Karpas-422 (cell line): ENCODE results near the gene ANKRD40. TPM values are rescaled to one million over a fixed set of nuclear protein-coding genes. Genes with fewer than 3 reads are reported as not detected.
"Not testable (repeated sequence)": the region's sequence is repeated elsewhere in the genome, so short reads cannot be mapped to it uniquely, and the experiment has no call there.

Source experiments
- DNase-seq: peaks from one replicate; pipeline ENCODE4 v3.0.0-alpha.2; 2015
- H2AFZ ChIP-seq: fragments of 200-600 bp; sonication (generic); 2 replicates; pipeline ENCODE4 v1.6.1; 2014; ENCODE audit warnings: antibody characterized with exemption, low read length, mixed read lengths
- H3K27ac ChIP-seq: fragments of 200-600 bp; sonication (generic); 2 replicates; pipeline ENCODE4 v1.5.1; 2014; ENCODE audit warnings: mild to moderate bottlenecking, low read length, moderate library complexity
- H3K27me3 ChIP-seq: fragments of 200-600 bp; sonication (generic); 2 replicates; pipeline ENCODE4 v1.6.1; 2014; ENCODE audit warnings: low read length, mixed read lengths
- H3K36me3 ChIP-seq: fragments of 200-600 bp; sonication (generic); 2 replicates; pipeline ENCODE4 v1.6.1; 2014; ENCODE audit warnings: low read length, mixed read lengths; ENCODE audit not compliant: insufficient read depth
- H3K4me1 ChIP-seq: fragments of 200-600 bp; sonication (generic); 2 replicates; pipeline ENCODE4 v1.6.1; 2014; ENCODE audit warnings: mild to moderate bottlenecking, low read length, mixed read lengths
- H3K4me2 ChIP-seq: fragments of 200-600 bp; sonication (generic); 2 replicates; pipeline ENCODE4 v1.6.1; 2014; ENCODE audit warnings: low read length, low read depth, mild to moderate bottlenecking; ENCODE audit not compliant: poor library complexity, severe bottlenecking
- H3K4me3 ChIP-seq: fragments of 200-600 bp; sonication (generic); 2 replicates; pipeline ENCODE4 v1.5.1; 2014; ENCODE audit warnings: mild to moderate bottlenecking, antibody characterized with exemption, low read length, mixed read lengths
- H3K79me2 ChIP-seq: fragments of 200-600 bp; sonication (generic); 2 replicates; pipeline ENCODE4 v1.6.1; 2014; ENCODE audit warnings: mild to moderate bottlenecking, low read length, mixed read lengths
- H3K9ac ChIP-seq: fragments of 200-600 bp; sonication (generic); 2 replicates; pipeline ENCODE4 v1.6.0; 2014; ENCODE audit warnings: low read length
- H3K9me2 ChIP-seq: fragments of 200-600 bp; sonication (generic), shearing (Covaris generic); replicated peaks from 2 replicates; pipeline ENCODE4 v1.6.0; 2014; ENCODE audit warnings: mild to moderate bottlenecking, low read length, moderate library complexity; ENCODE audit not compliant: insufficient read depth
- H3K9me3 ChIP-seq: fragments of 300-700, 200-600 bp; sonication (generic); 2 replicates; pipeline ENCODE4 v1.6.1; 2014; ENCODE audit warnings: low read length, mixed read lengths
- H4K20me1 ChIP-seq: fragments of 200-600 bp; sonication (generic); 2 replicates; pipeline ENCODE4 v1.6.1; 2014; ENCODE audit warnings: mild to moderate bottlenecking, antibody characterized with exemption, low read length, low read depth; ENCODE audit not compliant: insufficient read depth
- total RNA-seq: library from RNA; depleted of rRNA; stranded (reverse); fragments of >200 nt; shearing (Covaris generic); gene quantifications from 2 replicates; pipeline ENCODE4 v1.2.3, GENCODE V29; 2014; ENCODE audit warnings: low replicate concordance

Gene ANKRD40
- total RNA-seq, 1 experiment from 2014 or later = 34.1 TPM

DNA sequence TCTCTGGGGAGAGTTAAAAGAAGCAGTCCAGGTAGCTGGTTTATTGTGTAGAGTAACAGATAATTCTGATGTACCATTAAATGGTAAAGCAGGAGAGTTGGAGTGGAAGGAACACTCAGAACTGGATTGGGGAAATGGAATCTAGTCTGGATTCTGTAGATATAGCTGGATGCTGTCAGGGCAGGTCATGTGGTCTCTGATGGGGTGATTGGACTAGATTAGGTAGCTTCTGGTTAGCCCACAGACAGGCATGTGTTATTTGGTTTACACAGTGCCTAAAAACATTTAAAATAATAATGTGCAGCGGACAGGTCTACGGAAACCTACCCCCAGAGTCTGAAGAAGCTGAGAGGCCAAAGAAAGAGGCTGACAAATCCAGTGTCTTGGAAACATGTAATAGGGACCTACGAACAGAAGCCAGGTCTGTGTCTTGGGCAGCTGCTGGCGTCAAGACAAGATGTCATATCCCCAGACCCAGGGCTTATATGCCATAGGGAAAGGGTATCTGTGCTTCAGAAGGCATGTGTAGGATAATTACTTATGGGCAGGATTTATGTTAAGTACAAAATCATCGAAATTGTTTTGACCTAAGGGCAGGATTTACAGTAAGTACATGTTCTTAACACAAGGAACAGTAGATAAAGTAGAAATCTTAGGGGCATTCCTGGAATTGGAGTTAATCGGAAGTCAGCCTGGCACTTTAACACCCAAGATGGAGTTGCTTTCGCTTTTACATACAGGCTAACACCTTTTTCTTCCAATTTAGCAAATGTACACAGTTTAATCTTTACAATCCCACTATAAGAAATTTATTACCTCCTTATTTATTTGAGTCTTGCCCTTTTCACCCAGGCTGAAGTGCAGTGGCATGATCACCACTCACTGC is 24.1 kb upstream of the ANKRD40 start:
- Histone ChIP-seq H3K9ac (no peak overlapping the region), H3K4me1 (peaks cover 4% of the 10 kb centered on the region)

DNA sequence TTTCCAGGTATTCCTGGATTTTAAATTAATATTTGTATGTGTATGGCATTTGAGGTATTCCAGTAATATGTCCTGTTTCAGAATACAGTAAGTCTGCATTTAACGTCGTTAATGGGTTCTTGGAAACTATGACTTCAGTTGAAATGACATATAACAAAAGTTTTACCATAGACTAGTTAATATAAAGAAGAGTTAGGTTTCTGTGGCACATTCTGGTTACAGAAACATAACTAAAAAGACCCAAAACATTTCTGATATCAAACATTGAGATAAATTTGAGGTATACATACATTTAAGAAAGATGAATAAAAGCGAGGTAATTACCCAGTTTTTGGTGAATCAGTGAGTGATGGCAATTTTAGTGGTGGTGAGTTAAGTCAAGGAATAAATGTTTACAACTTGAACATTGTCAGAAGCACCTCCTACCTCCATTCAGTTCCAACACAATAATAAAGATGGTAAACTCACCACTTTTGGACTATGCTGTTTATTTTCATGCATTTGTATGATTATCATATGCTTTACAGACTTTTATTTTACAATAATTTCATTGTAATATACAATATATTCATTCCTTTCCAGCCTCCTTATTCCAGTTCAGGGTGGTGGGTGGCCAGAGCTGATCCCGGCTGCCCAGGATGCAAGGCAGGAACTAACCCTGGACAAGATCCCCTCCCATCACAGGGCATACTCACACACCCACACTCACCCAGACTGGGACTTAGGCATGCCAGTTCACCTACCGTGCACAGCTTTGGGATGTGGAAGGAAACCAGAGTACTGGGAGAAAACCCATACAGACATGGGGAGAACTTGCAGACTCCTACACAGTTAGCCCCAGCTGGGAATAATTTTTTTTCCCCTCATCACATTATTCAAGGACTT is 21.4 kb upstream of the ANKRD40 start:
- H3K4me3 ChIP-seq = no peak overlapping the region
- H3K9me2 ChIP-seq = no peaks in the 10 kb centered on the region
- no peak overlapping the region for H2AFZ ChIP-seq
- no peak overlapping the region for H3K9ac ChIP-seq
- H3K79me2 ChIP-seq = peaks cover 99% of the 10 kb centered on the region
- peaks cover 13% of the 10 kb centered on the region for H3K36me3 ChIP-seq
- no peak overlapping the region for H3K27ac ChIP-seq
- no peaks in the 10 kb centered on the region for H3K27me3 ChIP-seq
- DNase-seq = no peak
- no peak overlapping the region for H3K4me2 ChIP-seq
- no peaks in the 10 kb centered on the region for H3K9me3 ChIP-seq
- H4K20me1 ChIP-seq = peaks cover 86% of the 10 kb centered on the region
- H3K4me1 ChIP-seq = peaks cover 7% of the 10 kb centered on the region

More for the DNA sequence above, 24.1 kb upstream of the ANKRD40 start:
- Histone ChIP-seq H3K79me2 (peaks cover 99% of the 10 kb centered on the region), H3K4me3 (no peak overlapping the region), H3K9me2 (no peaks in the 10 kb centered on the region), H3K27me3 (no peaks in the 10 kb centered on the region), H3K36me3 (peaks cover 9% of the 10 kb centered on the region), H3K27ac (no peak overlapping the region), H3K4me2 (no peak overlapping the region), H3K9me3 (no peaks in the 10 kb centered on the region), H4K20me1 (peaks cover 82% of the 10 kb centered on the region), H2AFZ (no peak overlapping the region)
- DNase-seq = no peak

DNA sequence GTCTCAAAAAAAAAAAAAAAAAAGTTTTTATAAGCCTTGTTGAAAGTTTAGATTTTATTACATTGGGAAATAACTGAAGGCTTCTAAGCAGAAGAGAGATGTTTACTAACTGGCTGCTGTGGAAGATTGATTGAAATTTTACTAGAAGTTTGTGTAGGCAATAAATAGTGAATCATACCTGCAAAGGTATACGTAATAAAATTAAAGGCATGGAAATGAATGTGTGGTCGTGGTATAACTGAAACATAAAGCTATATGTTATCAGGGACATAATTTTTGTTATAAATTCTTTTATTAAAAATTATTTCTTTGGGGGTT is 20.4 kb upstream of the ANKRD40 start:
- H3K9ac ChIP-seq = no peak overlapping the region
- H3K9me3 ChIP-seq = no peaks in the 10 kb centered on the region
- no peak for DNase-seq
- H4K20me1 ChIP-seq = peaks cover 91% of the 10 kb centered on the region
- H3K9me2 ChIP-seq = no peaks in the 10 kb centered on the region
- H3K27ac ChIP-seq = no peak overlapping the region
- no peak overlapping the region for H2AFZ ChIP-seq
- H3K4me3 ChIP-seq = no peak overlapping the region
- no peaks in the 10 kb centered on the region for H3K27me3 ChIP-seq
- peaks cover 99% of the 10 kb centered on the region for H3K79me2 ChIP-seq
- H3K4me2 ChIP-seq = no peak overlapping the region
- H3K4me1 ChIP-seq = peaks cover 10% of the 10 kb centered on the region
- H3K36me3 ChIP-seq = peaks cover 23% of the 10 kb centered on the region

DNA sequence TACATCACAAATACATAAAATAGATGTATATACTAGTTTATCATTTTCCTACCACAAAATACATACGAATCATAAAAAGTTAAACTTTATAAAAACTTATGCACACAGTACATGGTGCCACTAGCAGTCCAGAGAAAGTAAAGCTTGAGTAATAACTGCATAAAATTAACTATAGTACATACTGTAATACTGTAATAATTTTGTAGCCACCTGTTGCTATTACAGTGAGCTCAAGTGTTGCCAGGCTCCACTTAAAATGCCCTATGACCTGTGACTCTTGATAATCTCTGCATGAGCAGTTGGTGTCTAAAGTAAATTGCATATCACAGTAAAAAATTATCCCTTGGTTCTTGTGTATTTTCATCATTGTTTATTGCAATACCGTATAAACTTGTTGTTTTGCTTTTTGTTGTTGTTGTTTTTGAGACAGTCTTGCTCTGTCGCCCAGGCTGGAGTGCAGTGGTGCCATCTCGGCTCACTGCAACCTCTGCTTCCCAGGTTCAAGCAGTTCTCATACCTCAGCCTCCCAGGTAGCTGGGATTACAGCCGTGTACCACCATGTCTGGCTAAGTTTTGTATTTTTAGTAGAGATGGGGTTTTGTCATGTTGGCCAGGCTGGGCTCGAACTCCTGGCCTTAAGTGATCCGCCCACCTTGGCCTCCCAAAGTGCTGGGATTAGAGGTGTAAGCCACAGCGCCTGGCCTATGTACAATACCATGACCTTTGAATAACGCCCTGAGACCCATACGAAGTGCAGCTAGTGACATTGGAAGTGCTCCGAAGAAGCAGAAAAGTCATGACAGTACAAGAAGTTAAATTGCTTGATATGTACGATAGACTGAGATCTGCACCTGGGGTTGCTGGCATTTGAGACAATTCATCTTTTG is 18.3 kb upstream of the ANKRD40 start:
- Histone ChIP-seq H3K4me2 (no peak overlapping the region), H3K4me1 (peaks cover 29% of the 10 kb centered on the region), H4K20me1 (peaks cover 93% of the 10 kb centered on the region)

DNA sequence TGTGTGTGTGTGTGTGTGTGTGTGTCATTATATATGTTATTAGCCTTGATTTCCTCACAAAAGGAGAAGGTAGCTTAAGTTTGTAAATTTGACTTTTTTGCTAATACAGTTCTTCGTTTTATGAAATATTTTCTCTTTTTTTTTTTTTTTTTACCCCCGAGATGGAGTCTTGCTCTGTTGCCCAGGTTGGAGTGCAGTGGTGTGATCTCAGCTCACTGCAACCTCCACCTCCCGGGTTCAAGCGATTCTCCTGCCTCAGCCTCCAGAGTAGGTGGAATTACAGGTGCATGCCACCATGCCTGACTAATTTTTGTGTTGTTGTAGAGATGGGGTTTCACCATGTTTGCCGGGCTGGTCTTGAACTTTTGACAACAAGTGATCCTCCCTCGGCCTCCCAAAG is 16.9 kb upstream of the ANKRD40 start:
- H3K9me2 ChIP-seq, H3K27me3 ChIP-seq, H3K9me3 ChIP-seq, DNase-seq, H3K4me2 ChIP-seq, H3K4me3 ChIP-seq, H2AFZ ChIP-seq, H3K9ac ChIP-seq, H3K27ac ChIP-seq: not testable (repeated sequence)
- Histone ChIP-seq H4K20me1 (peaks cover 93% of the 10 kb centered on the region), H3K4me1 (peaks cover 29% of the 10 kb centered on the region), H3K36me3 (peaks cover 31% of the 10 kb centered on the region), H3K79me2 (peaks cover 100% of the 10 kb centered on the region)

More for the DNA sequence above, 18.3 kb upstream of the ANKRD40 start:
- Histone ChIP-seq H3K4me3 (no peak overlapping the region), H3K9ac (no peak overlapping the region), H3K27me3 (no peaks in the 10 kb centered on the region), H3K36me3 (peaks cover 31% of the 10 kb centered on the region), H2AFZ (no peak overlapping the region), H3K27ac (no peak overlapping the region), H3K79me2 (peaks cover 99% of the 10 kb centered on the region), H3K9me2 (no peaks in the 10 kb centered on the region), H3K9me3 (no peaks in the 10 kb centered on the region)
- DNase-seq = no peak

DNA sequence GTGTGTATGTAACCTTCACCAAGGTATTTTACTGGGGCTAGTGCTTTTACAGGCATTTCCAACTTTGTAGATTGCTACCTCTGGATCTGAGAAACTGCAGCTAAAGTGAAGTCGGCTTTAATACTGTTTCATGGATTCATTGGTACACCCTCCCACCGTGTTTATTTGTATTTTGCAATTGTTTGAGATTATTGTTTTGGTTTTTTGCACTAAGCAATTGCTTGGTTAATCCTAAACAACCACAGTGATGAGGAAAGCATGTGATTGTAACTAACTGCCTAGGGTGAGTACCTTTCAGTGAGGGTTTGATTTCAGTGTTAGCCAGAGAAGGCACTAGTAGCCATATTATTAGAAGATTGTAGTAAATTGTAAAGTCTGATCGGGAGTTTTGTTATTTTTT is 15.0 kb upstream of the ANKRD40 start:
- Histone ChIP-seq H3K36me3 (peaks cover 31% of the 10 kb centered on the region), H2AFZ (no peak overlapping the region), H3K9me3 (no peaks in the 10 kb centered on the region), H3K27ac (no peak overlapping the region), H3K27me3 (no peaks in the 10 kb centered on the region), H3K4me1 (peaks cover 34% of the 10 kb centered on the region), H3K9me2 (no peaks in the 10 kb centered on the region), H4K20me1 (peaks cover 77% of the 10 kb centered on the region), H3K4me2 (peak overlapping the region; percentile 35), H3K79me2 (peaks cover 84% of the 10 kb centered on the region), H3K9ac (no peak overlapping the region), H3K4me3 (no peak overlapping the region)
- no peak for DNase-seq

DNA sequence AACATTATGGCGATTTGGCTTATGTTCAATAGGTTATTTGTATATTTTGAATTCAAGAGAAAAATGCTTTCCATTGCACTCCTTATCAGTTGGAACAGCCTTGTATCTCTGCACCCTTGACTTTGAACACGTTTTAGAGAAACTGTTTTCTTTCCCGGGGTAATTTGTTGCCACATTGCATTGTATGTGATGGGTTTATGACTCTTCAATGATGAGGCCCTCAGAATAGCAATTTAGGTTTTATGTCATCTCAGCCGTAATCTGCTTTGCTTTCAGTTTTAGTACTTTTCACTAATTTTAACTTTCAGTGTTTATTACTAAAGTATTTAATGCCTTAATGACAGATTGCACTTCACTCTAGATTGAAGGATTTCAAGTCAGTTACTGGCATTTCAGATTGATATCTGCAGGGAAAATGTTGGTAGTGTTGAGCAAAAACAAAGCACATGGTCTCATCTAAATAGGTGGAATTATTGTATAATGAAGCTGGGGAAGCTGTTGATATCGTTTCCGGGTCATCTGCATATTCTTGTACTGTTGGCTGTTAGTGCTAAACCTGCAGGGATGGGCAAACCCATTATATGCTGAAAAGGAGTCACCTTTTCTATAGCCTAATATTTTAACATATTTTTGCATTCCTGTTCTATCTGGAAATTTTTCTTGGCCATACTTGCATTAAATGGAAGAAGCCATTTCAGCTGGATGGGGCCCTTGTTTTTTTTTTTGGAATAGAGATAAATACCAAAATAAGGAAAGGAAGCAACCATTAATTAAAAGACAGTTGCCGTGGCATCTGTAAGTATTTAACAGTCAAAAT is 13.7 kb upstream of the ANKRD40 start:
- Histone ChIP-seq H3K4me3 (peak overlapping the region; percentile 84), H3K27me3 (no peaks in the 10 kb centered on the region), H4K20me1 (peaks cover 66% of the 10 kb centered on the region), H3K36me3 (peaks cover 25% of the 10 kb centered on the region; the same call in 1 of the 2 replicates), H3K27ac (peak overlapping the region; percentile 88; the same call in 1 of the 2 replicates), H3K9ac (peak overlapping the region; percentile 98), H2AFZ (no peak overlapping the region), H3K9me2 (no peaks in the 10 kb centered on the region), H3K79me2 (peaks cover 70% of the 10 kb centered on the region), H3K9me3 (no peaks in the 10 kb centered on the region), H3K4me2 (peak overlapping the region; percentile 91), H3K4me1 (peaks cover 30% of the 10 kb centered on the region)
- DNase-seq = peak; percentile 61
